PC-3 (cell line): ENCODE measurements around the gene UCN2. TPM values are rescaled to one million over a fixed set of nuclear protein-coding genes. Genes with fewer than 3 reads are reported as not detected.
A peak's percentile ranks its signal among the peaks of the same experiment; 100 is the strongest.

Experiments used
- ATAC-seq: fragments of 200-7000 bp; cut with Tn5 transposase; 2 replicates; pipeline ENCODE4 v1.9.1; 2020; ENCODE audit warnings: mild to moderate bottlenecking, moderate library complexity
- BruUV-seq: library from RNA; stranded (reverse); fragments of 400-500 nt; replicated peaks from 2 replicates; lab custom pipeline; 2021; lab: Mats Ljungman, UMichigan
- CTCF ChIA-PET: fragments of 300-600 bp; sonication (Branson Sonifier 250); formaldehyde crosslinking; loops from one replicate; lab custom pipeline; 2022; ENCODE audit warnings: antibody characterized with exemption; lab: Charles Lee
- POLR2A ChIA-PET: fragments of 300-600 bp; sonication (Branson Sonifier 250); formaldehyde crosslinking; loops from one replicate; lab custom pipeline; 2022; ENCODE audit warnings: antibody characterized with exemption; ENCODE audit not compliant: unreplicated experiment; lab: Charles Lee
- DNase-seq: peaks from one replicate; pipeline ENCODE4 v3.0.0-alpha.2; 2015
- H2AFZ ChIP-seq: fragments of 300-600 bp; sonication (generic); 2 replicates; pipeline ENCODE4 v1.6.0; 2016; ENCODE audit warnings: antibody characterized with exemption, low read length
- H3F3A ChIP-seq: fragments of 300-600 bp; sonication (generic); one replicate; pipeline ENCODE4 v1.6.0; 2017; ENCODE audit warnings: antibody characterized with exemption, low read length, control low read depth, mild to moderate bottlenecking; ENCODE audit not compliant: unreplicated experiment
- H3K27ac ChIP-seq: fragments of 300-600 bp; sonication (generic); 2 replicates; pipeline ENCODE4 v1.5.1; 2016; ENCODE audit warnings: mild to moderate bottlenecking, low read length
- H3K27me3 ChIP-seq: fragments of 300-600 bp; sonication (generic); 2 replicates; pipeline ENCODE4 v1.6.1; 2016; ENCODE audit warnings: low read length, mixed read lengths
- H3K36me3 ChIP-seq: fragments of 300-600 bp; sonication (generic); 2 replicates; pipeline ENCODE4 v1.6.1; 2016; ENCODE audit warnings: low read depth, mixed run types, low read length, mixed read lengths
- H3K4me1 ChIP-seq: fragments of 300-600 bp; sonication (generic); 2 replicates; pipeline ENCODE4 v1.5.1; 2016; ENCODE audit warnings: low read length; ENCODE audit not compliant: insufficient read depth
- H3K4me2 ChIP-seq: fragments of 300-600 bp; sonication (generic); 2 replicates; pipeline ENCODE4 v1.6.0; 2016; ENCODE audit warnings: low read length
- H3K4me3 ChIP-seq: fragments of 300-600 bp; sonication (generic); 2 replicates; pipeline ENCODE4 v1.5.1; 2016; ENCODE audit warnings: mild to moderate bottlenecking, low read length, mixed read lengths
- H3K79me2 ChIP-seq: fragments of 300-600 bp; sonication (generic); 2 replicates; pipeline ENCODE4 v1.6.1; 2017; ENCODE audit warnings: low read length, mixed read lengths
- H3K9ac ChIP-seq: fragments of 300-600 bp; sonication (generic); 2 replicates; pipeline ENCODE4 v1.6.0; 2016; ENCODE audit warnings: mild to moderate bottlenecking, low read length
- H3K9me2 ChIP-seq: fragments of 300-600 bp; sonication (generic); replicated peaks from 2 replicates; pipeline ENCODE4 v1.6.1; 2016; ENCODE audit warnings: mixed run types, low read length, mixed read lengths
- H3K9me3 ChIP-seq: fragments of 300-600 bp; sonication (generic); 2 replicates; pipeline ENCODE4 v1.6.1; 2016; ENCODE audit warnings: low read length, mixed read lengths
- H4K20me1 ChIP-seq: fragments of 300-600 bp; sonication (generic); 2 replicates; pipeline ENCODE4 v1.6.1; 2016; ENCODE audit warnings: low read length, mixed read lengths
- CTCF ChIP-seq: fragments of 300-600 bp; sonication (generic); conservative IDR thresholded peaks from 2 replicates; pipeline ENCODE4 v1.5.1; 2017; ENCODE audit warnings: antibody characterized with exemption, low read depth, mild to moderate bottlenecking, low read length
- EZH2 ChIP-seq: fragments of 300-600 bp; sonication (generic); IDR thresholded peaks from one replicate; pipeline ENCODE4 v1.6.1; 2017; ENCODE audit warnings: antibody characterized with exemption, mild to moderate bottlenecking, low read length; ENCODE audit not compliant: unreplicated experiment
- EZH2phosphoT487 ChIP-seq: fragments of 300-600 bp; sonication (generic); IDR thresholded peaks from 2 replicates; pipeline ENCODE4 v1.6.1; 2018; ENCODE audit warnings: mild to moderate bottlenecking, antibody characterized with exemption, low read length, borderline replicate concordance
- intact Hi-C: fragments of 100-400 bp; cut with micrococcal nuclease; formaldehyde crosslinking; loops from 2 replicates; pipeline ENCODE4 v1.9.0; 2023
- total RNA-seq: library from RNA; depleted of rRNA; stranded (reverse); fragments of >200 nt; gene quantifications from 2 replicates; pipeline ENCODE4 v1.2.3, GENCODE V29; 2014

Gene UCN2
- total RNA-seq, 1 experiment from 2014 or later, result 0.91 TPM

- intact Hi-C loops, result loop anchor here (5.0 kb wide), 1 partner anchor 40 kb away; the partner anchor contains the start of gene PFKFB4
- no TSS peak for BruUV-seq
- Histone ChIP-seq H2AFZ (no peak overlapping the region), H3K4me2 (no peak overlapping the region), H4K20me1 (no peaks in the 10 kb centered on the region), H3K4me3 (no peak overlapping the region), H3K36me3 (peaks cover 35% of the 10 kb centered on the region), H3K4me1 (peaks cover 67% of the 10 kb centered on the region), H3K9ac (no peak overlapping the region), H3K79me2 (no peaks in the 10 kb centered on the region), H3K27me3 (no peaks in the 10 kb centered on the region), H3K27ac (peak overlapping the region; percentile 89), H3K9me2 (no peaks in the 10 kb centered on the region), H3K9me3 (no peaks in the 10 kb centered on the region), H3F3A (no peaks in the 10 kb centered on the region)
- ChIA-PET CTCF (interaction anchor here (0.9 kb wide), 1 partner anchor 13 kb away, joined by 26 read pairs; no protein-coding TSS in a partner anchor), POLR2A (no interaction called here)
- DNase-seq (no peak), ATAC-seq (no peak)
- TF ChIP-seq CTCF (no peak), EZH2 (no peak), EZH2phosphoT487 (no peak)
Observed at GRCh38 chr3:48597408-48597800, 33.8 kb upstream of the UCN2 start.

- DNase-seq (no peak), ATAC-seq (no peak)
- no peak overlapping the region for H3K9ac ChIP-seq
- H3K4me3 ChIP-seq, result no peak overlapping the region
- ChIA-PET POLR2A (no interaction called here), CTCF (no interaction called here)
- H3K9me2 ChIP-seq, result no peaks in the 10 kb centered on the region
- H3K79me2 ChIP-seq, result no peaks in the 10 kb centered on the region
- no peaks in the 10 kb centered on the region for H4K20me1 ChIP-seq
- no peak for TF ChIP-seq CTCF
- peaks cover 67% of the 10 kb centered on the region for H3K4me1 ChIP-seq
- no TSS peak for BruUV-seq
- intact Hi-C loops, result loop anchor here (5.0 kb wide), 1 partner anchor 40 kb away; the partner anchor contains the start of gene PFKFB4
- H3K36me3 ChIP-seq, result peaks cover 32% of the 10 kb centered on the region
- H3K27ac ChIP-seq, result peak overlapping the region; percentile 89
- no peaks in the 10 kb centered on the region for H3K9me3 ChIP-seq
- H3K4me2 ChIP-seq, result no peak overlapping the region
- no peaks in the 10 kb centered on the region for H3F3A ChIP-seq
- no peak overlapping the region for H2AFZ ChIP-seq
- H3K27me3 ChIP-seq, result no peaks in the 10 kb centered on the region
Observed at GRCh38 chr3:48596676-48597407, 33.3 kb upstream of the UCN2 start.

GRCh38 chr3:48596157-48596556 lies 32.6 kb upstream of the UCN2 start:
- POLR2A ChIA-PET, result no interaction called here
- H3K27me3 ChIP-seq, result no peaks in the 10 kb centered on the region
- peak overlapping the region; percentile 51 for H3K4me2 ChIP-seq
- H3K36me3 ChIP-seq, result peaks cover 26% of the 10 kb centered on the region
- CTCF ChIA-PET, result no interaction called here
- H3K27ac ChIP-seq, result peak overlapping the region; percentile 74
- H3K79me2 ChIP-seq, result no peaks in the 10 kb centered on the region
- no peak for TF ChIP-seq EZH2
- TF ChIP-seq EZH2phosphoT487, result no peak
- no peak for TF ChIP-seq CTCF
- peaks cover 65% of the 10 kb centered on the region for H3K4me1 ChIP-seq
- no peaks in the 10 kb centered on the region for H3K9me2 ChIP-seq
- peak overlapping the region; percentile 19; the same call in 1 of the 2 replicates for H3K9ac ChIP-seq
- no peaks in the 10 kb centered on the region for H3K9me3 ChIP-seq
- H4K20me1 ChIP-seq, result no peaks in the 10 kb centered on the region
- H3K4me3 ChIP-seq, result no peak overlapping the region
- ATAC-seq (peak; percentile 5), DNase-seq (no peak)
- no TSS peak for BruUV-seq
- no peak overlapping the region for H2AFZ ChIP-seq
- intact Hi-C loops, result loop anchor here (5.0 kb wide), 1 partner anchor 39 kb away; the partner anchor contains the start of gene PFKFB4
- H3F3A ChIP-seq, result no peaks in the 10 kb centered on the region
